M059J (cell line): ENCODE results near the gene FAM149A. TPM values are rescaled to one million over a fixed set of nuclear protein-coding genes. Genes with fewer than 3 reads are reported as not detected.

Experiments
- DNase-seq: peaks from one replicate; pipeline ENCODE4 v3.0.0-alpha.2; 2012; ENCODE audit warnings: low read depth
- total RNA-seq: library from RNA; depleted of rRNA; stranded (reverse); fragments of >200 nt; shearing (Covaris generic); gene quantifications from 2 replicates; pipeline ENCODE4 v1.2.3, GENCODE V29; 2014; rRNA removed

FAM149A gene
- total RNA-seq, 1 experiment from 2014 or later, result not detected

- no peak for DNase-seq
Measured at GRCh38 chr4:186202490-186203140, 98.1 kb downstream of the FAM149A start.

- no peak for DNase-seq
Measured at GRCh38 chr4:186203406-186203805, 98.9 kb downstream of the FAM149A start.

- no peak for DNase-seq
Measured at GRCh38 chr4:186204103-186204559, 99.6 kb downstream of the FAM149A start.

GRCh38 chr4:186204686-186205085 lies 100.2 kb downstream of the FAM149A start:
- DNase-seq, result no peak

- DNase-seq, result no peak
Measured at GRCh38 chr4:186205156-186205555, 100.7 kb downstream of the FAM149A start.

- DNase-seq, result no peak
Measured at GRCh38 chr4:186216465-186217024, 112.0 kb downstream of the FAM149A start.

- no peak for DNase-seq
Measured at GRCh38 chr4:186217733-186218293, 113.3 kb downstream of the FAM149A start.

- DNase-seq, result no peak
Measured at GRCh38 chr4:186221624-186222023, 117.1 kb downstream of the FAM149A start.

Other genes starting within 250 kb of the FAM149A start
- 6.7 and 7.2 TPM in 2 replicates for gene TLR3, start 35.5 kb upstream of the FAM149A start, total RNA-seq
- gene CYP4V2, start 86.9 kb downstream of the FAM149A start, total RNA-seq, result 0.34 and 1.5 TPM in 2 replicates
- not detected in 2 replicates for gene KLKB1, start 122.8 kb downstream of the FAM149A start, total RNA-seq
- gene F11, start 161.5 kb downstream of the FAM149A start, total RNA-seq, result not detected in 2 replicates